GM19397 (cell line): ENCODE data around the gene PTCD1.
"Not testable (repeated sequence)": the region's sequence is repeated elsewhere in the genome, so short reads cannot be mapped to it uniquely, and the experiment has no call there.

Source experiments
- ATAC-seq: cut with Tn5 transposase; IDR thresholded peaks from one replicate; pipeline ENCODE4 v1.9.1; 2021; ENCODE audit warnings: mild to moderate bottlenecking, moderate library complexity; ENCODE audit not compliant: unreplicated experiment

The PTCD1 gene

DNA sequence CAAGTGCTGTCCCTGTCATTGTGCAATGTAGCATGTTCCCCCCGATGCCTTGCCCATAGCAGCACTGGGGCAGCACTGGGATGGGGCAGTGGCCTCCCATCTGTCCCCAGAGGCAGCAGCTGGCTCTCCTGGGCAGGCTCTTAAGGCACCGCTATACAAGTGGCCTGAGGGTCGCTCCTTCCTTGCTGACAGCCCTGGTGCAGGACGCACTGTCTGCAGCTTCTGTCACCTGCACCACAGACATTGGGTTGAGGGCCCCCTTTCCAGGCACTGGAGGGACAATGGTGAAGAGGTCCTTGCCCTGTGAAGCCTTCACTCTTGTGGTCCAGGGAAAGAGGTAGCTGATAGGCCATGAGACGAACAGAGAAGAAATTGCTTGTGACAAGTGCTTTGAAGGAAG lies 10.7 kb upstream of the PTCD1 start:
- no peak for ATAC-seq

- no peak for ATAC-seq
Measured at GRCh38 chr7:99448855-99449254, 10.3 kb upstream of the PTCD1 start.

DNA sequence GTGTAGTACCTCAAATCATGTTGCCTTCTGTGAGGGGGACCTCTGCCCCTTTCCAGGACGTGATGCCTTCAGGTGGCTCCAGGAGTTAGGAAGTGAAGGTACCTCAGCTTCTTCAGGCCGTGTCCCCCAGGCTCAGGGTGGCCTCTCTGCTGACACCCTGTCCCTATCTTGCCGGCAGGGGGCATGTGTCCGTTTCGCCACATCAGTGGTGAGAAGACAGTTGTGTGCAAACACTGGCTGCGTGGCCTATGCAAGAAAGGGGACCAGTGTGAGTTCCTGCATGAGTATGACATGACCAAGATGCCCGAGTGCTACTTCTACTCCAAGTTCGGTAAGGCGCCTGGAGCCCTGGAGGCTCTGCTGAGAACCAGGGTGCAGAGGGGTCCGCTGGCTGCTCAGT lies 9.3 kb upstream of the PTCD1 start:
- no peak for ATAC-seq

- no peak for ATAC-seq
Measured at GRCh38 chr7:99446096-99446495, 7.5 kb upstream of the PTCD1 start.

DNA sequence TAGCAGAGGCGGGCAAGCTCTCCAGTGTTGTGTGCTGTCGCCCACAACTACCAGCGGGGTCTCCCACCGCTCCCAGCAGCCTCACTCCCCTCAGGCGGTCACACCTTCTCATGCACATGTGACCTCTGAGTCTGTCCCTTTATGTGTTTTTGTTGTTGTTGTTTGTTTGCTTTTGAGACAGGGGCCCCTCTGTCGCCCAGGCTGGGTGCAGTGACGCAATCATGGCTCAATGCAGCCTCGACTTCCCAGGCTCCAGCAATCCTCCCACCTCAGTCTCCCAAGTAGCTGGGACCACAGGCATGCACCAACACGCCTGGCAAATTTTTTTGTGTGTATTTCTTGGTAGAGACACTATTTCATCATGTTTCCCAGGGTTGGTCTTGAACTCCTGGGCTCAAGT lies 1.6 kb upstream of the PTCD1 start:
- no peak for ATAC-seq

DNA sequence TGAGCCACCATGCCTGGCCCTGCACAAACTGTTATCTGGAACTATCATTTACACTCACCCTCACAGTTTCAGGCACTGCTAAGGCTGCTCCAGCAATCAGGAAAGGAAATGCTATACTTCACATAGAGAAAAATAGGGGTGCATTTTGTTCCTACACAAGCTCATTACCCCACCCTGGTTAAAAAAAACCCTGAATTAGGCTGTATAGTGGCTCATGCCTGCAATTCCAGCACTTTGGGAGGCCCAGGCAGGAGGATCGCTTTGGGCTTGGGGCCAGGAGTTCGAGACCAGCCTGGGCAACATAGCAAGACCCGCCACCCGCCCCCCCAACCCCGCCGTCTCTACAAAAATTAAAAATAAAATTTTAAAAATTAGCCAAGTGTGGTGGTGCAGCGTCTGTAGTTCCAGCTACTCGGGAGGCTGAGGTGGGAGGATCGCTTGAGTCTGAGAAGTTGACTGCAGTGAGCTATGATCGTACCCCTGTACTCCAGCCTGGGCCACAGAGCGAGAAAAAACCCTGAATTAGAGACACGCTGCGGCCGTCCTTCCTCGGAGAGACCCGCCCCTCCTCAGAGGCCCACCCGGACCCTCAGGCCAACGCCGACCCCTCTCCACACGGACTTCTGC lies 539 bp downstream of the PTCD1 start:
- no peak for ATAC-seq

DNA sequence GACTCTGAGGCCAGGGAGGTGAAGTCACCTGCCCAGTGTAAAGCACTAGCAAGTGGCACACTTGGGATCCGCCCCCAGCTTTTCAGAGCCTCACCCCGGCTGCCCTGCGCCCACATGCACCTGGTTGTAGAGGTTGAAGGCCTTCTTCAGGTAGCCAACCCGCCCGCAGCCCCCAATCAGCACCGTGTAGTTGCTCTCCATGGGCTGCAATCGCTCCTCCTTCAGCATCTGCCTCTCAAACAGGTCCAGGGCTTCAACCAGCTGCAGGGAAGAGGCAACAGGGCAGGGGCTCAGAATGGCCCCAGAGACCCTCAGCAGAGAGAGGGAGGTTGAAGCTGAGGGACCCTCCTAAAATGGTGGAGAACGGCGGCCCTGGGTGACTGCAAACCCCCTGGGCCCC lies 5.4 kb downstream of the PTCD1 start:
- no peak for ATAC-seq

DNA sequence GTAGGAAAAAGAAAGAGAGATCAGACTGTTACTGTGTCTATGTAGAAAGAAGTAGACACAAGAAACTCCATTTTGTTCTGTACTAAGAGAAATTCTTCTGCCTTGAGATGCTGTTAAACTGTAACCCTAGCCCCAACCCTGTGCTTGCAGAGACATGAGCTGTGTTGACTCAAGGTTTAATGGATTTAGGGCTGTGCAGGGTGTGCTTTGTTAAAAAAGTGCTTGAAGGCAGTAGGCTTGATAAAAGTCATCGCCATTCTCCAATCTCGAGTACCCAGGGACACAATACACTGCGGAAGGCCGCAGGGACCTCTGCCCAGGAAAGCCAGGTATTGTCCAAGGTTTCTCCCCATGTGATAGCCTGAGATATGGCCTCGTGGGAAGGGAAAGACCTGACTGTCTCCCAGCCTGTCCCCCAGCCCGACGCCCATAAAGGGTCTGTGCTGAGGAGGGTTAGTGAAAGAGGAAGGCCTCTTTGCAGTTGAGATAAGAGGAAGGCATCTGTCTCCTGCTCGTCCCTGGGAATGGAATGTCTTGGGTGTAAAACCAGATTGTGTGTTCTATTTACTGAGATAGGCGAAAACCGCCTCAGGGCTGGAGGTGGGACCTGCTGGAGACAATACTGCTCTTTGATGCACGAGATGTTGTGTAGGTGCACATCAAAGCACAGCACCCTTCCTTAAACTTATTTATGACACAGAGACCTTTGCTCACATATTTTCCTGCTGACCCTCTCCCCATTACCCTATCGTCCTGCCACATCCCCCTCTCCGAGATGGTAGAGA lies 6.7 kb downstream of the PTCD1 start:
- ATAC-seq, result not testable (repeated sequence)

DNA sequence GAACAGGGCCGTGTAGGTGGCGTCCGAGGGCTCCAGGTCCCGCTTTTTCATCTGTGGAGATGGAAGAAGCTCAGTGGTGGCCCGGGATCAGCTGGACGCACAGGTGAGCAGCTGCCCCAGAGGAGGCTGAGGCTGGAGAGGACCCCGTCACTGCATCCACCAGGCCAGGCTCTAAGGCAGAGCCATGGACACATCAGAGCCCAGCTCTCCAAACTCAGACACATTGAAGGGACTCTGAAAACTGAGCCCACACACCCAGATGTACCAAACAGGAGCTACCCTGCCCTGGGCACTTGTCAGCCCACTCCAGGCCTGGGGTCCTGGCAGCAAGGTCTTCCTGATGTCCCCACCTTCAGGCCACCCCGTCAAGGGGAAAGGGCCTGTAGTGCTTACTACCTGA lies 8.8 kb downstream of the PTCD1 start:
- no peak for ATAC-seq

- no peak for ATAC-seq
Measured at GRCh38 chr7:99428972-99429566, 9.5 kb downstream of the PTCD1 start.

- no peak for ATAC-seq
Measured at GRCh38 chr7:99424932-99425730, 13.5 kb downstream of the PTCD1 start.

DNA sequence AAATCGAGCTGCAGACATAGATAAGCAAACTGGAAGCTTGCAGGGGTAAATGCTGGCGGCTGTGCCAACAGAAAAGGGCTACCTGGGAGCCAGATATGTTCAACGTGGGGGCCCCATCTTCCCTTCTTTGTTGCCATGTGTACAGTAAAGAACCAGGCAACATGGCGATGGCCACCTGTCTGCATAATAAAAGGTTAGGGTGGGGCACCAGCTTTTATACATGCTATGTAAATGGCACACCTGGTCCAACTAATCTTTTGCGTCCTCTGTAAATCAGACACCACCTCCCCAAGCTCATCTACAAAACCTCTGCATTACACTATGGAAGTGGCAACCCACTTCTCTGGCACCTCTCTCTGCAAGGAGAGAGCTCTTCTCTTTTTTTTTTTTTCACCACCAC lies 16.0 kb downstream of the PTCD1 start:
- no peak for ATAC-seq

DNA sequence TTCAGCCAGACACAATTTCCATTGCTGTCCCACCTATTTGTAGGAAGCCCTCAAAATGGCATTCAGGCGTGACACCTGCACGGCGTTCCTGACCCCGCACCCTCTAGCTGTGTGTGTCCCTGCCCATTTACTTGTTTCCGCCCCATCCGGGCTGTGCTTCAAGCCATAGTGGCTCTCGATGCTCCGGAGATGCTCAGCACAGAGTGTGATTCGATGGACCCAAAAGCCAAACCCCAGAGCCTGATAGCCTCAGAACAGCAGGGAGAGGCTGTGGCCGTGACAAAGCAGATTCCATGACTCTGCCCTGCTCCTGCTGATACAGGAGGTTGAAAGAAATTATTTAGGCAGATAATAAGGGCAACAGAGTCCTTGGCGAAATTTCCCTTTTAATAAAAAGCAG lies 16.4 kb downstream of the PTCD1 start:
- ATAC-seq, result no peak

DNA sequence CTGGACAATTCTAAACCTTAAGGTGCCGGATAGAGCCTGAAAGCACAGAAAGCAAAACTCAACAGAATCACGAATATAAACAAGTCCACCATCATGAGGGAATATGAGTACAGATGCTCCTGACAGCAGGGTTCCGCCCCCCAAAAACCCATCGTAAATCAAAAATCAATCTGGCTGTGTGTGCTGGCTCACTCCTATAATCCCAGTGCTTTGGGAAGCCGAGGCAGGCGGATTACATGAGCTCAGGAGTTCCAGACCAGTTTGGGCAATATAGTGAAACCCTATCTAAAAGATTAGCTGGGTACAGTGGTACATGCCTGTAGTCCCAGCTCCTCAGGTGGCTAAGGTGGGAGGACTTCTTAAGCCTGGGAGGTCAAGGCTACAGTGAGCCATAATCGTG lies 17.6 kb downstream of the PTCD1 start:
- ATAC-seq, result no peak

DNA sequence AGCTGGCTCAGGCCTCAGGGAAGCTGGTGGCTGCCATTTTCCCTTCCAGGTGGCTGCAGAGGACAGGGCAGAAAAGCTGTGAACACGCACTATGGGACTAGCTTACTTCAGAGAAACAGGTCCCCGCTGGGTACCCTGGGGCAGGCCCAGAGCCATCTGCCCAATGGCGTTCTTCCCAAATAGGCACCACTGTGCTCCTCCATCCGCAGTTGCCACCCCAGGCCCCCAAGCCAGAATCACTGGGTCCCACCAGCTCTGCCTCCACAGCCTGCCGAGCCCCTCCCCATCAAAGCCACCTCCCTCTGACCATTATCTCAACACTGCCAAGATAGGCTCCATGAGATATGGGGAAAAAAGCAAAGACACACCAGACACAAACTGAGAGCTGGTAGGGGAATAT lies 18.4 kb downstream of the PTCD1 start:
- no peak for ATAC-seq

GRCh38 chr7:99419323-99420021 lies 19.1 kb downstream of the PTCD1 start:
- no peak for ATAC-seq

DNA sequence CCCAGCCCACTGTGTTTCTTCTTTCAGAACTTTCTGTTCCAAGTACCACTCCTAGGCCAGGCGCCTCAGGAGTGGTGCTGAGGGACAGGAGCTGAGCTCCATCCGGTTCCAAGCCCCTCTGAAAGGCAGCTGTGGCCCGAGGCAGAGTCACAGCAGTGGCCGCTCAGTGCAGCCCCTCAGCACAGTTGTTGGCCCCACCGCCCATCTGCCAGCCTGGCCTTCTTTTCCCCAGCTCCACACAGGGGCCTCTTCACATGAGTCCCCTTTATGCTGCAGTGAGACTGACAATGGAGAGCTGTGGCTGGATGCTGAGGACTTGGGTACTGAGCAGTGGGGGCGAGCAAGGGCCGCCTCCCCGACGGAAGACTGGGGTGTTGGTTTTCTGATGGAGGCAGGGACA lies 20.3 kb downstream of the PTCD1 start:
- no peak for ATAC-seq

GRCh38 chr7:99415513-99416127 lies 23.0 kb downstream of the PTCD1 start:
- not testable (repeated sequence) for ATAC-seq

DNA sequence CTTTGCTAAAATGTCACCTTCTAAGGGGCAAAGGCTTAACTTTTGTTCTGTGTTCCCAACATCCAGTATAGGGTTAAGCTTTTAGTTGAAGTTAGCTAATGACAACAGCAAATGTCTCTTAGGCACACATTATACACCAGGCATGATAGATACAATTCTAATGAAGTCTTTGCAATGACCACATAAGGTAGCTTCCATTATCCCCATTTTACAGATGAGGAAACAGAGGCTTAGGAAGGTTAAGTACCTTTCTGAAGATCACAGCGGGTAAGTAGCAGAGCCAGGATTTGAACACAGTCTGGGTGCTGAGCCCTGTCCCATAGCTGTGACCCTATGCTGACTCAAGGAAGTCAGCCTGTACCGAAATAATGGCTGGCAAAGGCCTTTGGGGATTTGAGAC lies 28.0 kb downstream of the PTCD1 start:
- ATAC-seq, result no peak

DNA sequence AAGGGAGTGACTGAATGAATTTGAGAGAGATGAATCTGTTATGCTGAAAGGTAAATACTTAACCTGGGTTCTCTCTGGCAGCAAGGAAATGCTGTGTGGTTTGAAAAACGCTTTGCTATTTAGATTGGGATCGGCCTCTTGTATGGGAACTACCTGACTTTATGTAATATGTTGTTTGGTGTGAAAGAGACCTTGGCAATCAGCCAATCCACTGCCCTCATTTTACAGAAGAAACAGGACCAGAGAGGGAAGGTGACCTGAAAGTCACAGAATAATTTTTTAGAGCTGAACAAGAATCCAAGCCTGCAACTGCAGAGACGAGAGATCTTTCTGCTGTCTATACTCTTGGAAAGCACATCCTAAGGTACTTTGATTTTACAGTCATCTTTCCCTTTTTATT lies 28.8 kb downstream of the PTCD1 start:
- no peak for ATAC-seq

- no peak for ATAC-seq
Measured at GRCh38 chr7:99409192-99409572, 29.4 kb downstream of the PTCD1 start.
